LNCaP clone FGC (cell line): Measurements from ENCODE around the gene CA10.

Experiments used
- DNase-seq: peaks from one replicate; pipeline ENCODE4 v3.0.0-alpha.2; 2011; ENCODE audit warnings: low read depth
- H3K4me3 ChIP-seq: 2 replicates; pipeline ENCODE4 v1.5.1; 2011; ENCODE audit warnings: mild to moderate bottlenecking, low read depth, low read length, control low read depth
- CTCF ChIP-seq: IDR thresholded peaks from 2 replicates; pipeline ENCODE4 v1.5.1; 2012; ENCODE audit warnings: mild to moderate bottlenecking; ENCODE audit not compliant: control insufficient read depth, insufficient read depth; ENCODE audit errors: extremely low read depth

Gene CA10

GRCh38 chr17:51685287-51685909, 473.1 kb downstream of the CA10 start:
- no peak for DNase-seq
- TF ChIP-seq CTCF, result no peak
- no peak overlapping the region for H3K4me3 ChIP-seq

DNA sequence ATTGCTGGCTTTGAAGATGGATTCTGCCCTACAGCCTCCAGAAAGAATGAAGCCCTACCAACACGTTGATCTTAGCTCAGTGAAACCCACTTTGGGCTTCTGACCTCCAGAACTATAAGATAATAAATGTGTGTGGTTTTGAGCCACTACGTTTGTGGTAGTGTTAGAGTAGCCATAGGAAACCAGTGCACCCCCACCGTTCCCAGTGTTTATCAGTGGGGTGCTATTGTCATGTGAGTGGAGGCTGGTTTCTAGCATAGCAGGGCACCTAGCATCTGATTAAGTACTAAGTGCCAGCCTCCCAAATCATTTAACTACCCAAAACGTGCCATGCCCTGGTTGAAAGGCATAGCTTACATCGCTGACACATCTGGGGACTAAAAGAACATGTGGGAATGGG, 474.3 kb downstream of the CA10 start:
- DNase-seq, result no peak
- no peak overlapping the region for H3K4me3 ChIP-seq
- TF ChIP-seq CTCF, result no peak

GRCh38 chr17:51683291-51683690, 475.2 kb downstream of the CA10 start:
- H3K4me3 ChIP-seq, result no peak overlapping the region
- no peak for TF ChIP-seq CTCF
- DNase-seq, result no peak

- no peak for TF ChIP-seq CTCF
- H3K4me3 ChIP-seq, result no peak overlapping the region
- DNase-seq, result no peak
Observed at GRCh38 chr17:51682115-51682514, 476.4 kb downstream of the CA10 start.

GRCh38 chr17:51677875-51678274, 480.6 kb downstream of the CA10 start:
- H3K4me3 ChIP-seq, result no peak overlapping the region
- no peak for TF ChIP-seq CTCF
- DNase-seq, result no peak

DNA sequence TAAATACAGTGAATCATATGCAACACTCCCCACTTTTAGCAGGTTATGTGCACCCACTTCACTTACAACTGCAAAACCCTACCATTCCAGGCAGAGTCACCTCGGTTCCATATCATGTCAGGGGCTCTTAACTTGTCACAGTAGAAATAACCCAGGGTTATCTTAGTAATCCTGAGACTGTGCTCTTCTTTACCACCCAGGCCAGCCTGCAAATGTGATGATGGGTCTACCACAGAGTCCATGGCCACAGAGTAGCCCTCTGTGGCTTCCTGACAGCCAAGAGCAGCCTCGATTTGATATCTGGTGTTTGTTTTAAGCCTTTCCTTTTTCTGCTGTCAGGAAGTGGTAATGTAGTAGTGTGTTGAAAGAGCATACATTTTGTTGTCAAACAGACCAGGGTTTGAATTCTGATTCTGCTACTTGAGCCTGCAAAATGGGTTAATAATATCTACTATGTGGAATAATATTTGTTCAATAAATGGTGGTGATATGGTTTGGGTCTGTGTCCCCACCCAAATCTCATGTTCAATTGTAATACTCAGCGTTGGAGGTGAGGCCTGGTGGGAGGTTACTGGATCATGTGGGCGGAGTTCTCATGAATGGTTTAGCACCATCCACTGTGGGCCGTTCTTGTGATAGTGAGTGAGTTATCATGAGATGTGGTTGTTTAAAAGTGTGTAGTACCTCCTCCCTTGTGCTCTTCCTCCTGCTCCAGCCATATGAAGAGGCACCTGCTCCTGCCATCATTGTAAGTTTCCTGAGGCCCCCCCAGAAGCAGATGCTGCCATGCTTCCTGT, 481.6 kb downstream of the CA10 start:
- TF ChIP-seq CTCF, result no peak
- no peak for DNase-seq
- no peak overlapping the region for H3K4me3 ChIP-seq
